NCI-H128 (cell line): Measurements from ENCODE around the gene BAD.

Source experiments
- DNase-seq: peaks from one replicate; lab custom pipeline; 2025; ENCODE audit not compliant: unreplicated experiment; lab: John Stamatoyannopoulos, UW

BAD gene

DNA sequence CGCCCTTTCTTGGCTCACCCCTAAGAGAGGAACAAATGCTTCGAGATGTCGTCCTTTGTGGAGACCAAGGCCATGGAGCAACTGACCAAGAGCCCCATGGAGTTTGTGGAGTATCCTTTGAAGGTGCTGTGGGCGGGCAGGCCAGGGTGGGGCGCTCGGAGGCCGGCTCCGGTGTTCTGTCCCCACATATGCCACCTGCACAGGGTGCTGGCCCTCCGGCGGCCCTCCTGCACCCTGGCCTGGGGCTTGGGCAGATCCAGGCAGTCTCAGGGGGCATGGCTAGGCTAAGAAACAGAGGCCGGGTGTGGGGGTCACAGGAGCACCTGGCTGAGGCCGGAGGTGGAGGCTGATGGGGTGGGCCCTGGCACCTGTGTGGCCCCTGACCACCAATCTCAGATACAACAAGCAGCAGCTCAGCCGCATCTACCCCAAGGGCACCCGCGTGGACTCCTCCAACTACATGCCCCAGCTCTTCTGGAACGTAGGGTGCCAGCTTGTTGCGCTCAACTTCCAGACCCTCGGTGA, 22.8 kb downstream of the BAD start:
- no peak for DNase-seq

DNA sequence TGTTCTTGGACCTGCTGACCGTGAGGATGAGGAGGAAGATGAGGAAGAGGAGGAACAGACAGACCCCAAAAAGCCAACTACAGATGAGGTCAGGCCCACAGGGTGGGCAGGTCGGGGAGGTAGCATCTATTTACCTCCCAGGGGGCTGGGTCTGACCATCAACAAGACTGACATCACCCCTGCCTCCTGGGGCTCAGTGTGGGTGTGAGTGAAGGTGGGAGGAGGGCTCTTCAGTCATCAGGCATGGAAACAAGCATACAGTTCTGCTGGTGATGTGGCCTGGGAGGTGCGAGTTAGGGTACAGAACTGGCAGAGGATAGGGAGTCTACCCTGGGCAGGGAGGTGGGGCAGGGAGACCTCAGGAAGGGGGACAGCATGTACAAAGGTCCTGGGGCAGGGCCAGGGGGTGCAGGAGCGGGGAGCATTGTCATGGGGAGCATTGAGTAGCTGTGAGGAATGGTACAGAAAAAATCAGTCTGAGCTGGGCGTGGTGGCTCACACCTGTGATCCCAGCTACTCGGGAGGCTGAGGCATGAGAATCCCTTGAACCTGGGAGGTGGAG, 24.2 kb downstream of the BAD start:
- DNase-seq: no peak

DNA sequence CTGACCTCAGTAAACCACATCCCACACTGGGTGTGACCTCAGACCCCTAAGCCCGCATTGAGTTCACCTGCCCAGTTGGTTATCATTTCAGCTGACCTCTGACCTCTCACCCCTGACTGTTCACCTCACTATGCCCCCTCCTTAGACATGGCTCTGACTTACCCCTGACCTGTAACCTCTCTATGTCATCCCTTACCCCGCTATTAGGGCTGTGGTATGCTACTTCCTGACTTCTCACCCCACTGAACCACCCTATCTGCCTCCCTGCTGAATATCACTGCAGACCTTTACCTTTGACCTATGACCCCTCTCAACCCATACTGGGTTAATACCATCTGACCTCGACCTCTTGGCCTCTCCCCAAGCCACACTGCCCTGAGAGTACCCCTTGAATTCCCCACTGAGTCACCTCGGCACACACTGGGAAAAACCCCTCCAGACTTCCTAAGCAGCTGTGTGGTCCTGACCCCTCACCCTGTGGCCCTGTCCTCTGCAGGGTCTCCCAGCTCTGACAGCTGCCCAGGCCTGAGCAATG, 24.9 kb downstream of the BAD start:
- DNase-seq: no peak

DNA sequence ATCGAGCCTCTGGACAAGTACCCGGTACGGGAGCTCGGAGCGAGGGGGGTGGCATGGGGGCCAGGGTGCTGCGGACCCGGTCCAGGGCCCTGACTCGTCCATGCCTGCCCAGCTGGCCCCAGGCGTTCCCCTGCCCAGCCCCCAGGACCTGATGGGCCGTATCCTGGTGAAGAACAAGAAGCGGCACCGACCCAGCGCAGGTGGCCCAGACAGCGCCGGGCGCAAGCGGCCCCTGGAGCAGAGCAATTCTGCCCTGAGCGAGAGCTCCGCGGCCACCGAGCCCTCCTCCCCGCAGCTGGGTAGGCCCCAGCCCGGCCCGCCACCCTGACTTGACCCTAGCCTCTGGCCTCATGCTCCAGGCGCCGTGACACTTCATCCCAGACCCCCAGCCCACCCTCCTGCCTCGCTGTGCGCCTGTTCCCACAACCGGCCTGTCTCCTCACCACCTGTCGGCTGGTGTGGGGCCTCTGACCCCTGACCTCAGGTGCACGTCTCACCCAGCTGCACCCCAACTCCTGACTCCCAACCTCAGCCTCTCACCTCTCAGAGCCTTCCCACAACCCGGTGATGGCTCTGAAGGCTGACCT, 25.4 kb downstream of the BAD start:
- DNase-seq: no peak

DNA sequence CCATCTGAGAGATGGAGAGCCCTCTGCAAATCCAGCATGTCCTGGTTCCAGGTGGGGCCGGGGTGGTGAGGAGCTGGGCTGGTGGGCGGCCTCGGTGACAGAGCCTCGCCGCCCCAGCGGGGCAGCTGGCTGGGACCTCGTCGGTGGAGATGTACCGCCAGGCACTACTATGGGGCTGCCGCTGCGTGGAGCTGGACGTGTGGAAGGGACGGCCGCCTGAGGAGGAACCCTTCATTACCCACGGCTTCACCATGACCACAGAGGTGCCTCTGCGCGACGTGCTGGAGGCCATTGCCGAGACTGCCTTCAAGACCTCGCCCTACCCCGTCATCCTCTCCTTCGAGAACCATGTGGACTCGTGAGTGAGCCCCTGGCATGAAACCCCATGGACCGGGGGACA, 26.1 kb downstream of the BAD start:
- no peak for DNase-seq

DNA sequence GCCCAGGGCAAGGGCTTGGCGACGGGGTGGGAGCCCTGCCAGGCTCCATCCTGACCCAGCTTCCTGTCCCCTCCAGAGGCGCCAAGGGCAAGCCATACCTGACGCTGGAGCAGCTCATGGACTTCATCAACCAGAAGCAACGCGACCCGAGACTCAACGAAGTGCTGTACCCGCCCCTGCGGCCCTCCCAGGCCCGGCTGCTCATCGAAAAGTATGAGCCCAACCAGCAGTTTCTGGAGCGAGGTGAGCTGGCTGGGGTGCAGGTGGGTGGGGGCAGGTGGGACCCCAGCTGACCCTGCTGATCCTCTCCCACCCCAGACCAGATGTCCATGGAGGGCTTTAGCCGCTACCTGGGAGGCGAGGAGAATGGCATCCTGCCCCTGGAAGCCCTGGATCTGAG, 28.2 kb downstream of the BAD start:
- DNase-seq: no peak

DNA sequence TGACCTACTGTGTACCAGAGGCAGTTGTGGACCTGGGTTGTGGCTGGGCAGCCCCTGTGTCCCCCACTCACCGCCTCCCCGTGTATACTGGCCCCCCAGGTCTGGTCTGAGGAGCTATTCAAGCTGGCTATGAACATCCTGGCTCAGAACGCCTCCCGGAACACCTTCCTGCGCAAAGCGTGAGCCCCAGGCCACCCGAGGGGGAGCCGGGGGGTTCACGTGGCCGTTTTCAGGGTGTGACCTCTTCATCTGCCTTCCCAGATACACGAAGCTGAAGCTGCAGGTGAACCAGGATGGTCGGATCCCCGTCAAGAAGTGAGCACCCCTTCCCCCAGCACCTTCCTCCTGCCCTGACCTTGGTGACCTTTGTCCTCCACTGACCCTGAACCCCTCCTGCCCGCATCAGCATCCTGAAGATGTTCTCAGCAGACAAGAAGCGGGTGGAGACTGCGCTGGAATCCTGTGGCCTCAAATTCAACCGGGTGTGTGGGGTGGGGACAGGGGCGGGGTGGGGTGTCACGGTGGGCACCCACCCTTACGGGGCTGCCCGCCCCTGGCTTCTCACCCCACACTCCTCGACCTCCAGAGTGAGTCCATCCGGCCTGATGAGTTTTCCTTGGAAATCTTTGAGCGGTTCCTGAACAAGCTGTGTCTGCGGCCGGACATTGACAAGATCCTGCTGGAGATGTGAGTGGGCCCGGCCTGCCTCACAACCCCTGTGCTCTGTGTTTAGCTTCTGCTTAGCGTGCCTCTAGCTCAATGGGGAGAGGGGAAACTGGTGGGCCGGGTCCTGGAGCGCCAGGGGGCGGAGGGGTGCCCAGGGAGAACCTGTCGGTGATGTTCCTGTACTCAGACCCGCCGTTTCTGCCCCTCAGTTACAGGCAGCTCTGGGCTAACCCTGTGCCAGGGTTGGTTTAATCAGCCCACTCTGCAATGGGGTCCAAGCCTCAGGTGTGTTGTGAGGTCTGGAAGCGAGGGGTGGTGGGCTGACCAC, 29.0 kb downstream of the BAD start:
- no peak for DNase-seq

DNA sequence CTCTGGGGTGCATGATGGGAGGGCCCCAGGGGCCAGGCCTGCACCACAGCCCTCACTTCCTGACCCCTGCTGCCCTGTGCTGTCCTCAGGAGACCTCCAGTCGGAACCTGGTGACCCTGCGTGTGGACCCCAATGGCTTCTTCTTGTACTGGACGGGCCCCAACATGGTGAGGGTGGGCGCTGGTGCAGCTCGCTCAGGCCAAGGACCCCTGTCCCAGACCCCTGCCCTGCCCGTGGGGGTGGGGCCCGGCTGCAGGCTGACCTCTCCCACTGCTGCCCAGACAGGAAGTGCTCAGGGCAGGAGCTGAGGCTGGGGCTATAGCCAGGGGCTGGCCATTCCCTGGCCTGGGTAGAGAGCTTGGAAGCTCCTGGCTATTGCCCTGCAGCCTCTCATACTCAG, 30.1 kb downstream of the BAD start:
- DNase-seq: no peak

DNA sequence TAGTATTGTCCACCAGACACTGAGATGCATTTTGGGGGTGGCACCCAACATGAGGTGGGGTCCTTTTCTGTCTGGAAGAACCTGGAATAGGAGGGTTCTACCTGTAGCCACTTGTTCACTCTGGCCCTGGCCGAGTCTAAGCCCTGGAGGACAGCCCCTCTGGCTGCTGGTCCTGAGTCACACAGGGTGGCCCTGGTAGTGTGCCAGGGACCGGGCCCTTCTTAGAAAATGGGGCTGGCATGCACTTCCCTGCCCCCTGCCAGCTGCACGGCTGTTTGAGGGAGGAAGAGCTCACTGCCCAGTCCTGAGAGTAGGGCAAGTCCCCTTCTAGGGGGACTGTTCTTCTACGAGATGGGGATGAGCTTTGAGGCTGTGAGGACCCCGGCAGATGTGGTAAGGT, 31.0 kb downstream of the BAD start:
- DNase-seq: no peak

DNA sequence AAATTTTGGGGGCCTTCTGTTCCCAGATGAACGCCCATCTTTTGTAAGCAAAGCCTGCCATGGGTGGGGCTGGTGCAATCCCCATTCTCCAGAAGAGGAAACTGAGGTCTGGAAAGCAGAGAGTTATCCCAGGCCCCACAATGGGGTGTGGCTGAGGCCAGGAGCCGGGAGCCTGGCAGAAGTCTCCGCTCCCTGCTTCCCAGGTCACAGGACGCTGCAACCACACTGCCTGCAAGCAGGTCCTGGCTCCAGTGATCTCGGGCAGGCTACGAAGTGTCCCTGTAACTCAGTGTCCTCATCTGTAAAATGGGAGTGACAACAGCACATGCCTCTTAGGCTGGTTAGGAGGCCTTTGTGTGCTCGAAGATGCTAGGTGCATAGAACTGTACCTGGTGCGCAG, 31.4 kb downstream of the BAD start:
- no peak for DNase-seq

DNA sequence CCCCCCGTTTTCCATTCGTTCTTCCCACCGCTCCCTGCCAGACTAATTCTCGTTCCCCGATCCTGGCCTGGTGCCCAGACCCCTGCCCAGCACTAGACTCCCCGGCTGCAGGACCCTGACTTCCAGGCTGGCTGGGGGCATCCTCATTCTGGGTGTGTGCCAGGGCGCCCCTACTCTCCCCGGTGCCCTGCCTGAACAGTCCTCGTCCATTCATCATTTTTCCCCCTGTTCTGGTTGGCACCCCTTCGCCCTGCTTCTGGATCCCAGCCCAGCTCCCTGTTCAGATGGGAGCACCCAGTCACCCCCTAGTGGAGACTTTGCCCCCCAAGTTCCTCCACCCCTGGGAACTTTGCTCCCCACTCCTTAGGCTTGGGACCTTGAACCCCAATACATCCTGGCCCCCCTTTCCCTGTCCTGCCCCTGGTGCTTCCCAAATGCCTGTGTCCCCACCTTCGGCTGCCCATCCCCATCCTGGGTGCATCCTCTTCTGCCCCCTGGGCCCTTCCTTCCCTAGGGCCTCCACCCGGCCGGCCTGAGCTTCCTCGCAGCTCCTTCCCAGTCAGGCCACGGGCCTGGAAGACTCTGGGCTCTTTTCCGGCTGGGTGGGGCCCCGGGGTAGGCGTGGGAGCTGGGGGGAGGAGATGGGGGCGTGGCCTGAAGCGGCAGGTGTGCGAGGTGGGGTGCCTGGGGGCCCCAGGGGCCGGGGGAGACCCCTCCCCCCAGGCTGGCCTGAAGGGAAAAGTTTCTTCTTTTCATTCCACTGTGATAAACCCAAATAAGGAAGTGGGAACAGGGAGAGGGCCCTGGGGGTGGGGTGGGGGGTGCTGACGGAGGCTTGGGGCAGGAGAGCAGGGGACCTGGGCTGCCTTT, 32.2 kb downstream of the BAD start:
- DNase-seq: no peak

DNA sequence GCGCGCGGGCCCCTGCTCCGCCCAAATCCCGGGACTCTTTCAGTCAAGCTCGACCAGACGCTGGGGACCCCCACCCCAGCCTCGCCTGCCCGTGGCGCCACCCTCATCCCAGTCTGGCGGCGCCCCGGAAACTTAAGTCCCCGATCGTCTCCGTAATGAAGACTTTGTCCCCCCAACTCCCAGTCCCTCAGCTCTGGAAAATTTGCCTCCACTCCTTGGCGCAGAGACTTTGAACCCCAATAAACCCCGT, 32.8 kb downstream of the BAD start:
- no peak for DNase-seq

DNA sequence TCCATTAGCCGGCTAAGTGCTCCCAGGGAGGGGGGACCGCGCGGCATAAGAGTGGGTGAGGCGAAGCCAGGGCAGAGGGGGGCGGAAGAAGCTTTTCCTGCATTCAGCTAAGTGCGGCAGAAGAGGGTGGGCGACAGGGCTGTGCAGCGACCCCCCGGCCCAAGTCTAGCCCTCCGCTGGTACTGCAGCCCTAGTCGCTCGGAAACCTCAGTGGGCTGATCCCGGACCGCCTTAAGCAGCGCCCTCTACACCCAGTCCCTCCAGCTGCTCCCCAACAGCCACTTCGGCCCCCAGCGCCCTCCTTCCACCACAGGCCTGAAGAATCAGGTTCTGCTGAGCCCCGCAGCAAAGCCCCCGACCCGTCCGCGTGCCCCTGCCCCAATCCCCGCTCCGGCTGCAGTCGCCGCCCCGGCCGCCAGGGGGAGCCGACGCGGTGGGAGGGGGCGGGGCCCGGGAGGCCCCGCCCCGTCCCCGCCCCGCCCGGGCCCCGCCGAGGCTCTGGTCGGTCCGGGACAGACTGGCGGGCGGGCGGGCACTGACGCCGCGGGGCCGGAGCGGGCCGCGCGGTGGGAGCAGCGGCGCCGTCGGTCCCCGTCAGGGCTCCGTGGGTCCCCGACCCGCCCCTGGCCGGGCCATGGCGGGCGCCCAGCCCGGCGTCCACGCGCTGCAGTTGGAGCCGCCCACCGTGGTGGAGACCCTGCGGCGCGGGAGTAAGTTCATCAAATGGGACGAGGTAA, 33.3 kb downstream of the BAD start, which contains the start of gene PLCB3:
TSS of gene PLCB3 (plus strand) at position 515 of the 737 bp plus-strand sequence. CDS start at position 635, 120 bp downstream.
- no peak for DNase-seq

DNA sequence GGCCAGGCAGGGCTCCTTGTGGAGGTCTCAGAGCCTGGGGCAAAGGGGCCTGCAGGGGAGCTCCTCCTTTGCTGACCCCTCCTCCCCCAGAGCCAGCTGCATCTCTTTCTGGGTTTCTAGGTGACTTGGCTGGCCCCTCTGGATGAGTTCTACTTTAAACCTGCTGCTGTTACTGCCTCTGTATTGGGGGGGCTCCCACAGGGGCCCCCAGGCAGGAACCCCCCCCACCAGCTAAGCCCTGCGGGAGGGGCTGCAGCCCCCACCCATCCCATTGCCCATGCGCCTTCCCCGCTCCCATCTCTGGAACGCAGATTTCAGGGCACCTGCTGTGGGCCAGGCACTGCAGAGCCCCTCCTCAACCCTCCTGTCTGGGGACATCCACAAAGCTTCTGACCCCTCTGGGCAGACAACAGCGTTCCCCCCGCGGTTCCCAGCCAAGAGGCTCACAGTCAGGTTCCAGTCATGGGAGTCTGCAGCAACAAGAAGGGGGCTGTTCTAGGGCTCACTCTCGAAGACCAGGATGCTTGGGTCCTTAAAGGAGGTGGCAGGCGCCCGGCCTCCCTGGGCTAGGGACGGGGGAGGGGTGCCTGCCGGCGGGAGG, 34.0 kb downstream of the BAD start:
- DNase-seq: no peak

DNA sequence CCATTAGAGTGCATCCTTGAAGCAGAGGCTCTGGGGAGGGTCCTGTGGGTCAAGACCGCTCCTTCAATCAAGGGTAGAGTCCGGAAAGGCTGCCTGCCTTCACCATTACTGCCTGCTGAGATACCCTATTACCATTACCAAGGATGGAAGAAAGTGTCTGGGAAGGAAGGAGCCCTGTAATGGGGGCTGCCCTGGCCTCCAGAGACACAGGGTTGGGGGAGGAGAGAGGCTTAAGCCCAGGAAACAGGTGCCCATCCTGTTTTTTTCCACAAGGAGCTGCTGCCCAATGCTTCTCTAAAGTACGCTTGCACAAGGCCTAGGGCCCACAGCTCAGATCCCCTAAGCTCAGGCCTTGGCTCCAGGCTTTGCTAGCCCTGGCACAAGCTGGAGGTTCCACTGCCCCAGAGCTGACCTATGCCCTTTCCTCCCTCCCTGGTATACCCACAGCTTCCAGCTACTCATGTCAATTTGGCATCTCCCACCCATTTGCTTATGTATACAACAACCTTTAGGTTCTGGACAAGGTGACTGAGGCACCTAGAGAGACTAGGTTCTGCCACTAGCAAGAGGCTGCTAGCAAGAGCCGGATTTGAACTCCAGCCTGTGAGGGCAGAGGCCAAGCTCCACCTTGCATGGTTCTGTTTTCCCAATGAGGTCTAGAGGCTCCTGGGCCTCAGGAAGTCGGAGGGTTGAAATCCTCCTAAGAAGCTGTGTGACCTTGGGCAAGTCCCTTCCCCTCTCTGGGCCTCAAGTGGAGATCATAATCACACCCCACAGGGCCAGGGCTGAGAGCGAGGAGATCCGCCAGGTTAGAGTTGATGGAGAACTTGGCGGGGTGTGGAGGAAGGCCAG, 34.7 kb downstream of the BAD start:
- DNase-seq: no peak

DNA sequence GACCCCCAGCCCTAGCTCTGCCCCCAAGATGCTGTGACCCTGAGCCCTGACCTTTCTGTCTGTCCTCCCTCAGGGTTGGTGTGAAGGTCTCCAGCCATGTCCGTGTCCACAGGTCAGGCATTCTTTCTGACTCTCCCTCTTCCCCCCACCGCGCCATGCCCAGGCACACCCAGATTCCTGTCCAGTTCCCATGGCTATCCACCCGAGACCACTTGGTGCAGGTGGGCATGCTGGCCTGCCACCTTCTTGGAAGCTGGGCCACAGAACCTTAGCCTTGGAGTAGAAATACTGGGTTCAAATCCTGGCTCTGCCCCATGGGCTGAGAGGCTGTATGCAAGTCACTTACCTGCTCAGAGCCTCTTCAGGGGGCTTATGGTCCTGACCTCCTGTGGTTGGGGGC, 35.4 kb downstream of the BAD start:
- no peak for DNase-seq

DNA sequence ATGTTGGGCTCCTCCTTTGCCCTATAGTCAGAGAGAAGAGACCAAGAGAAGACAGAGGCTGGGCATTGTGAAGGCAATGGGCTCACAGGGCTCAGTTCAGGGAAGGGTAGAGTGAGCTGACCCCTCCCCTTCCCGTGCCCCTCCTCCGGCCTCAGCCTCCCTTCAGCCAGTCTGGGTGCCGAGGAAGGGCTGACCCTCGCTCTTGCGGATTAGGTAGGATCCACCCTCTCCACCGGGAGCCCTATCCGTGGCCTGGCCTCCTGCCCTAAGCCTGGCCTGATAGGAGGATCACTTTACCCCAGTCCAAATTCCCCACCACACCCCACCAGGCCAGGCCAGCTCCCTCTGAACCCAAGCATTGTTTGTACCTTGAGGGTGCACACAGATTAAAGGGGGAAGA, 35.9 kb downstream of the BAD start:
- DNase-seq: no peak

DNA sequence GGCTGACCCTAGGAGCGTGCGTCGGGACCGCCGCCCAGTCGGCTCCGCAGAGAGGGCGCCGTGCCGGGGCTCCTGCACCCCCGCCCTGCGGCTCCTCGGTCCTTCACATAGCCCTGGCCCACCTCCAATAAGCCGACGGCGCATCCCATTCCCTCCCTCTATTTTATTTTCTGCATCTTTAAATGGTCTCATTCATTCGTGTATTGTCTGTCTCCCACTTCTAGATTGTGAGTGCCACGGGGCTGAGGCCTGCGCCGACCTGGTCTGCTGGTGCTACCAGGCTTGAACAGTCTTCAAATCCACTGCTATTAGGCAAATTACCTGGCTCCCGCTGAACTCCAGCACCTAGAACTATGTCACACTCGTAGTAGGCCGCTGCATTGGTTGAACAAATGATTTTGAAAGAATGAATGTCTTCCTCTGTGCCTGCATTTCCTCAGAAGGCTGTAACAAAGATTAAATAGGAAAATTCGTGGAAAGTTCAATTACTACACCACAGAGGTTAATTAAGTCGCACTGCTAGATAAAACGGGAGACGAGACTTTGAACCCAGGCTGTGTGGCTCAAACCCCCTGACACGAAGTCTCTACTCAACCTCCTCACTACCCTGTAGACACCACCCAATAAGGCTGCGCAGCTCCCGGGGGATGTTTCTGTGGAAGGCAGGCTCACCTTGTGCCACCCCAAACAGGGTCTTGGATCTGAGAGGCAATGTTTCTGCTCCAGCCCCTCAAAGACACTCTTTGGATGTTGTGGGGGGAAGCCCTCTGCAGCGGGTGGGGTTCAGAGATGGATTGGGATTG, 36.5 kb downstream of the BAD start:
- DNase-seq: no peak
